Subcutaneous abdominal adipose tissue (tissue), 5 donors: ENCODE data around the gene TRAPPC14.
A peak's percentile ranks its signal among the peaks of the same experiment; 100 is the strongest.
"Not testable (repeated sequence)": the region's sequence is repeated elsewhere in the genome, so short reads cannot be mapped to it uniquely, and the experiment has no call there.

ENCODE experiments used
- H3K27ac ChIP-seq: one replicate; pipeline ENCODE4 v1.7.0; 2013; ENCODE audit warnings: low read depth, mild to moderate bottlenecking, inconsistent platforms, low read length, moderate library complexity
- H3K27me3 ChIP-seq, 5 donors: one replicate each; pipeline ENCODE4 v1.7.0; 2013; ENCODE audit warnings: low read length in 5 of 5, inconsistent platforms in 1 of 5; ENCODE audit not compliant: control insufficient read depth in 5 of 5, insufficient read depth in 4 of 5
- H3K36me3 ChIP-seq, 5 donors: one replicate each; pipeline ENCODE4 v1.7.0; 2013; ENCODE audit warnings: low read length in 5 of 5; ENCODE audit not compliant: control insufficient read depth in 5 of 5, insufficient read depth in 5 of 5
- H3K4me1 ChIP-seq, 5 donors: one replicate each; pipeline ENCODE4 v1.7.0; 2013; ENCODE audit warnings: low read length in 5 of 5, mild to moderate bottlenecking in 3 of 5, moderate library complexity in 1 of 5; ENCODE audit not compliant: control insufficient read depth in 5 of 5, insufficient read depth in 5 of 5
- H3K4me3 ChIP-seq, 5 donors: one replicate each; pipeline ENCODE4 v1.7.0; 2013; ENCODE audit warnings: low read length in 5 of 5, low read depth in 1 of 5
- H3K9ac ChIP-seq, 5 donors: one replicate each; pipeline ENCODE4 v1.7.0; 2013; ENCODE audit warnings: low read length in 5 of 5, mild to moderate bottlenecking in 4 of 5, moderate library complexity in 3 of 5
- H3K9me3 ChIP-seq, 5 donors: one replicate each; pipeline ENCODE4 v1.7.0; 2013; ENCODE audit warnings: low read length in 5 of 5; ENCODE audit not compliant: control insufficient read depth in 5 of 5
- donor health status: healthy.
- donor health status: healthy.
- donor health status: healthy.
- donor health status: healthy.
- donor health status: healthy.

Gene TRAPPC14

DNA sequence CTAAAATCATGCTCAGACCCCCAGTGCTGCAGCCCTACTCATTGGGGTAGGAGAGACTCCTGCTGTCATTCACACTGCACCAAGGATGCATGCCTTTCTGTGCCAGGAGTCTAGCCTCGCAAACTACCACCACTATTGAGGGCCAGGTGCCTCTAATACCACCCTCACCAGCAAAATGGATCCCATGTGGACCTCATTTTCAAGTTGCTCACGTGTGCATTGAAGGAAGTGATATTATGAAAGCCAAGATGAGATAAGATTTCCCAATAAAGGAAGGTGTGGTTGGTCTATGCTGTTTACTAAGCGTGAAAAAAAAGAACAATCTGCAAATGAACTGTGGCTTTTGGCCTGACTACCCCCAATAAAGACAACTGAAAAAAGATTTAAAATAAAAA, 17.0 kb downstream of the TRAPPC14 start:
- Histone ChIP-seq H3K27ac (no peak overlapping the region), H3K9me3 (no peaks in the 10 kb centered on the region), H3K4me1 (no peaks in the 10 kb centered on the region), H3K36me3 (no peaks in the 10 kb centered on the region), H3K9ac (no peak overlapping the region), H3K27me3 (peaks cover 0 to 5% (median 0%) of the 10 kb centered on the region in 5 donors), H3K4me3 (no peak overlapping the region)

DNA sequence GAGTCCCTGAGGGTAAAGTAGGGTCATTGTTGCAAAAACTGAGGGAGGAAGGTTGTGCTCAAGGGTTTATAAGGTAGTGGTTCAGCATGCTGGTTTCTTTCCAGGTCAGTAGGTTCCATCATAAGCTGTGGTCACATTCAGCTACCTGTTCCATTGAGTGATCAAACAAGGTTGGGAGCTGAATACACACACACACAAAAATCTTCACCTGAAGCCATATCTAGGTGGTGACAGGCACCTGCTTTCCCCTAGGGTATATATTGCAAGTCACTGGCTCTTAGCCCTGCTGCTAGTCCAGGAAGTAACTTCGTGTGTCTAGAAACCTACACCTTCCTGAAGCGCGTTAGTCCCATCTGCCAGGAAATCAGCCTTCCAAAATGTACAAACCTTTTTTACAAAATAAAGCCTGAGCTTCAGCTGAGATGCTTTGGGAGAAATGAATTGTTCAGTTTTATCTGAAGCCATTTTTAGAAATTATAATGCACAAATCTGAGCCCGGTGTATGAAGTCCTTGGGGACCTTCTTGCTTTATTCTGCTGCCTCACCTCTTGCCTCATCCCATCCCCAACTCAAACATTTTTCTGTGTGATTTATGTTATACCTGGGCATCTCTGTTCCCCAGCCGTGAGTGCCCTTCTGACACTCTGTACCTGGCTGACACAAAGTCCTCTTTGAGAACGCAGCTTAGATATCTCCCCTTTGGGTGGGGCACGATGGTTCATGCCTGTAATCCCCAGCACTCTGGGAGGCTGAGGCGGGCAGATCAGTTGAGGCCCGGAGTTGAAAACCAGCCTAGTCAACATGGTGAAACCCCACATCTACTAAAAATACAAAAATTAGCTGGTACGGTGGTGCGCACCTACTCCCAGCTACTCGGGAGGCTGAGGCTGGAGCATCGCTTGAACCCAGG, 20.4 kb downstream of the TRAPPC14 start:
- H3K9ac ChIP-seq, result no peak overlapping the region
- no peak overlapping the region for H3K4me3 ChIP-seq
- no peaks in the 10 kb centered on the region for H3K4me1 ChIP-seq
- H3K27me3 ChIP-seq, result peaks cover 0 to 5% (median 2%) of the 10 kb centered on the region in 5 donors
- H3K36me3 ChIP-seq, result no peaks in the 10 kb centered on the region
- H3K27ac ChIP-seq, result no peak overlapping the region
- H3K9me3 ChIP-seq, result no peaks in the 10 kb centered on the region

DNA sequence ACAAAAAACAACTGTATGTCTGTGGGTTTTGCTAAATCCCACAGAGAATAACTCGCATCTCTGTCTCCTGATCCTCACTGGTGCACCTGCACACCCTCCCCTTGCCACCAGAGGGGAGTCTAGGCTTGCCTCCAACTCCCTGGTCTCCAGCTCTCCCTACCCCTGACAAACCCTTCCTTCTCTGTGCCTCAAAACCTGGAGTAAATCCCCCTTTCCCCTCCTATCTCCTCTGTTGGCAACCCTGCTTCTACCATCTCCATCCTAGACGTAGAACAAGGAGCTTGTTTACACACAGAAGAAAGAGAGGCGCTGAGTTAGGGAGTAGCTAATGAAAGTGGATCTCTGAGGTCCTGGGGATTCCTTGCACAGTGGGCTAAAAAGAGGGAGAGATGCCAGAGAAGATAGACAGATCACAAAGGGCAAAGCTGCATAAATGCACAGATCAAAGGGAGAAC, 25.8 kb downstream of the TRAPPC14 start:
- Histone ChIP-seq H3K27ac (no peak overlapping the region), H3K27me3 (peaks cover 0 to 6% (median 0%) of the 10 kb centered on the region in 5 donors), H3K4me3 (no peak overlapping the region), H3K4me1 (peaks cover 2 to 15% (median 13%) of the 10 kb centered on the region in 5 donors), H3K9ac (no peak overlapping the region), H3K36me3 (no peaks in the 10 kb centered on the region), H3K9me3 (no peaks in the 10 kb centered on the region)

DNA sequence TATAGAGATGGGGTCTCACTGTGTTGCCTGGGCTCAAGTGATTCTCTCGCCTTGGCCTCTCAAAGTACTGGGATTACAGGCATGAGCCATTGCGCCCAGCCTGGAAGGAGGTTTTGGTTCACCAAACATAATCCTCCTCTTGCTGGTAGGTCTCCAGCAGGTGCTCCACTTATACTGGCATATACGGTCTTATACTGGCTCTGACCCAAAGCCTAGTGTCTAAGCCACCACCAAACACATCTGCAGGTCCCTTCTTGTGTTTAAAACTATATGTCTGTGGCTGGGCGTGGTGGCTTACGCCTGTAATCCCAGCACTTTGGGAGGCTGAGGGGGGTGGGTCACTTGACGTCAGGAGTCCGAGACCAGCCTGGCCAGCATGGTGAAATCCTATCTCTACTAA, 26.4 kb downstream of the TRAPPC14 start:
- Histone ChIP-seq H3K9ac (no peak overlapping the region), H3K27me3 (peaks cover 0 to 6% (median 0%) of the 10 kb centered on the region in 5 donors), H3K4me1 (peaks cover 2 to 19% (median 17%) of the 10 kb centered on the region in 5 donors), H3K9me3 (no peaks in the 10 kb centered on the region), H3K36me3 (no peaks in the 10 kb centered on the region), H3K4me3 (no peak overlapping the region), H3K27ac (no peak overlapping the region)

DNA sequence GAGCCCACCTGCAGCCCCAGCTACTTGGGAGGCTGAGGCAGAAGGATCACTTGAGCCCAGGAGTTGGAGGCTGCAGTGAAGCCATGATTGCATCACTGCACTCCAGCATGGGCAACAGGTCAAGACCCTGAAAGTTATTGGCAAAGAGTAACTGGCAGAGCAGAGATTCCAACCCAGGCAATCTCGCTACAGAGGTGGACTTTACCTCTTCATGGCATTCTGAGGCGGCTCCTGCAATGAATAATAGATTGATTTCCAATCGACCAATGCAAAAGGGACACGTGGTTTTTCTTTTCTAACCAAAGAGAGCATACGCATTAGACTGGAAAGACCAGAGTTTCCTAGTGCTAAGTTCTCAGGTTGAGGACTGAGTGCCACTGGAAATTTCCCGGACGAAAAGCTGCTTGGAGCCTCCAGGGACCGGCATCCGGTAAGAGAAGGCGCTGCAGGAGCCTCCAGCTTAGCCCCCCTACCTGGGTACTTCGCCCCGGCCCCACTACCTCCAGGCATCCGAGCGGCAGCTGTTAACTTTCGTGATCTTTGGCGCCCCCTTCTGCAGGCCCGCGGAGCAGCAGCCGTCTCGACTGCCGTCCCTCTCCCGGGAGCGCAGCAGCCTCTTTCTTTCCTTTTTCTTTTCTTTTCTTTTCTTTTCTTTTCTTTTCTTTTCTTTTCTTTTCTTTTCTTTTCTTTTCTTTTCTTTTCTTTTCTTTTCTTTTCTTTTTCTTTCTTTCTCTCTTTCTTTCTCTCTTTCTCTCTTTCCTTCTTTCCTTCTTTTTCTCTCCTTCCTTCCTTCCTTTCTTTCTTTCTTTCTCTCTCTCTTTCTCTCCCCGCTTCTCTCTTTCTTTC, 27.7 kb downstream of the TRAPPC14 start:
- no peaks in the 10 kb centered on the region for H3K9me3 ChIP-seq
- H3K9ac ChIP-seq, result no peak overlapping the region

DNA sequence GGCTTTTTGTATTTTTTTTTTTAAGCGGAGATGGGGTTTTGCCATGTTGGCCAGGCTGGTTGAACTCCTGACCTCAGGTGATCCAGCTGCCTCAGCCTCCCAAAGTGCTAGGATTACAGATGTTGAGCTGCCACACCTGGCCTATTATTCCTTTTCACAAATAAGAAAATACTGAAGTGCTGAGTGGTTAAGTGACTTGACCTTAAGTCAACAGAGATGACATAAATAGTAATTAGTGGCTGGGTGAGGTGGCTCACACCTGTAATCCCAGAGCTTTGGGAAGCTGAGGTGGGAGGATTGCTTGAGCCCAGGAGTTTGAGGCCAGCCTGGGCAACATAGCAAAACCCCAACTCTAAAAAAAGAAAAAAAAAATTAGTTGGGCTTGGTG, 28.3 kb downstream of the TRAPPC14 start:
- H3K36me3 ChIP-seq, H3K9me3 ChIP-seq, H3K9ac ChIP-seq, H3K4me3 ChIP-seq, H3K27ac ChIP-seq, H3K27me3 ChIP-seq: not testable (repeated sequence)
- peaks cover 2 to 32% (median 24%) of the 10 kb centered on the region in 5 donors for H3K4me1 ChIP-seq

More for the DNA sequence above, 27.7 kb downstream of the TRAPPC14 start:
- no peak overlapping the region for H3K4me3 ChIP-seq
- no peaks in the 10 kb centered on the region for H3K36me3 ChIP-seq
- H3K27ac ChIP-seq, result no peak overlapping the region
- H3K4me1 ChIP-seq, result peaks cover 2 to 27% (median 24%) of the 10 kb centered on the region in 5 donors
- peaks cover 0 to 6% (median 0%) of the 10 kb centered on the region in 5 donors for H3K27me3 ChIP-seq

DNA sequence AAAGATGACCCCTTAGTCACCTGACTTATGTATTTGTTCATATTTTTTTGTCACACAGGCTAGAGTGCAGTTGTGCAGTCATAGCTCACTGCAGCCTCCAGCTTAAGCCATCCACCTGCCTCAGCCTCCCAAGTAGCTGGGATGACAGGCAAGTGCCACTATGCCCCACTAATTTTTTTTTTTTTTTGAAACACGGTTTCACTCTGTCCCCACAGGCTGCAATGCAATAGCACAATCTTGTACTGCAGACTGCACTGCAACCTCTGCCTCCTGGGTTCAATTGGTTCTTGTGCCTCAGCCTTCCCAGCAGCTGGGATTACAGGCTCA, 29.9 kb downstream of the TRAPPC14 start:
- Histone ChIP-seq H3K36me3 (peaks cover 0 to 5% (median 0%) of the 10 kb centered on the region in 5 donors), H3K4me3 (no peak overlapping the region), H3K27ac (no peak overlapping the region), H3K27me3 (peaks cover 0 to 4% (median 0%) of the 10 kb centered on the region in 5 donors), H3K9me3 (no peaks in the 10 kb centered on the region), H3K4me1 (peaks cover 2 to 41% (median 29%) of the 10 kb centered on the region in 5 donors), H3K9ac (peak overlapping the region in 1 of 5 donors; percentile 92)

DNA sequence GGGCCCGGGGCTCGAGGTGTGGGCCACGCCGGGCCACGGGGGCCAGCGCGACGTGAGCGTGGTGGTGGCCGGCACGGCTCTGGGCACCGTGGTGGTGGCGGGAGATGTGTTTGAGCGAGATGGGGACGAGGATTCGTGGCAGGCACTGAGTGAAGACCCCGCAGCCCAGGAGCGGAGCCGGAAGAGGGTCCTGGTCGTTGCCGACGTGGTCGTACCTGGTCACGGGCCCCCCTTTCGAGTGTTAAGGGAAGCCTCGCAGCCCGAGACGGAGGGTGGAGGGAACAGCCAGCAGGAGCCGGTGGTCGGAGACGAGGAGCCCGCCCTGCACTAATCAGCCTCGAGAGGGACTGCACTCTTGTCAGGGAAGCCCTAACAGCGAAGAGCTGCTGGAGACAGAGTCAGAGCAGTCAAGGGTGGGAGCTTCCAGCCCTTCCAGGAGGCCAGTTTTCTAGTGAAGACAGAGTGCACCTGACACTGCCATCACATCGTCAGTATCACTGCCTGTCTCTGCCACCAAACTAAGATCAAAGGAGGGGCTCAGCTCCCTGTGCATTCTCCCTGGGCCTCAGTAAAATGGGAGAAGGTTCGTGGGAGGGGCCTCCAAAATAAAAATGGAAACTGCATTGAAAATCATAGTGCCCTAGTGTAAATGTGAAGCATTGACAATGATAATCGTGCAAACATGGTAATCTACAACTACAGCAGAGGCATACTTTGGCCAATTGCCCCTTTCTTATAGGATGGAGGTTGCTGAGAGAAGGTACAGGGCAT, 30.5 kb downstream of the TRAPPC14 start:
- Histone ChIP-seq H3K4me1 (peaks cover 2 to 41% (median 29%) of the 10 kb centered on the region in 5 donors), H3K27ac (peak overlapping the region; percentile 81)

DNA sequence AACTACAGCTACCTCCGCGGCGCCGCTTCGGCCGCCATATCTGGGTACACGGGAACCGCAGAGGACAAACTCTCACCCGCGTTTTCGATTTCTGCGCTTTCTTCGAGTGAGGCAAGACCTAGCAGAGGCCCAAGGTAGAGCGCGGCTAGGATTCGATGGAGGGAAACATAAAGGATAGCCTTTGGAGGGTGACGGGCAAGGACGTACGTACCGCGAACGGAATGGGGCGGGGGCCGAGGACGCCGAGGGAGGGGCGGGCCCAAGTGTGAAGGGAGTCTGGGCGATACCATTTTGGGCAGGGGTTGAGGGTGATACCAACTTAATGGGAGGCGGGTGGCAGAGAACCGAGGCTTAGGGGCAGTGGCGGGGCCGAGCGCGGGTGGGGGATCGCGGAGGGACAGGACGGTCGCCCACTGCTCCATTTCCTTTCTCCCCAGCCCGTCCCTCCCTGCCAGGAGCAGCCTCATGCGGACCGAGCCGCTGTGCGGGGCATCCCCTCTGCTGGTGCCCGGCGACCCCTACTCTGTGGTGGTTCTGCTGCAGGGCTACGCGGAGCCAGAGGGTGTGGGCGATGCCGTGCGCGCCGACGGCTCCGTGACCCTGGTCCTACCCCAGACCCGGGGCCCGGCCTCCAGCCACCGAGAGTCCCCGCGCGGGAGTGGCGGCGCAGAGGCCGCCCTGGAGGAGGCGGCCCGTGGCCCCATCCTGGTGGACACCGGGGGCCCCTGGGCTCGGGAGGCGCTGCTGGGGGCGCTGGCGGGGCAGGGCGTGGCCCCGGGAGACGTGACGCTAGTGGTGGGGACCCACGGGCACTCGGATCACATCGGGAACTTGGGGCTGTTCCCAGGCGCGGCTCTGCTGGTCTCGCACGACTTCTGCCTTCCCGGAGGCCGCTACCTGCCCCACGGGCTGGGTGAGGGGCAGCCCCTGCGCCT, 31.3 kb downstream of the TRAPPC14 start, which contains the start of gene MBLAC1:
TSS of gene MBLAC1 (plus strand) at position 37 of the 935 bp plus-strand sequence. CDS start at position 466, 429 bp downstream.
- peaks cover 0 to 5% (median 3%) of the 10 kb centered on the region in 5 donors for H3K36me3 ChIP-seq
- H3K27me3 ChIP-seq, result no peaks in the 10 kb centered on the region
- peak within 1 kb of the TSS; percentile 30 to 94 (median 91) for H3K9ac ChIP-seq

More for the DNA sequence above, 30.5 kb downstream of the TRAPPC14 start:
- peaks cover 0 to 4% (median 0%) of the 10 kb centered on the region in 5 donors for H3K27me3 ChIP-seq
- H3K9me3 ChIP-seq, result no peaks in the 10 kb centered on the region
- H3K9ac ChIP-seq, result peak overlapping the region in 4 of 5 donors; percentile 87 to 94 (median 92)
- peak overlapping the region; percentile 66 to 96 (median 89) for H3K4me3 ChIP-seq
- H3K36me3 ChIP-seq, result peaks cover 0 to 5% (median 0%) of the 10 kb centered on the region in 5 donors

More for the DNA sequence above, 31.3 kb downstream of the TRAPPC14 start, which contains the start of gene MBLAC1:
- H3K9me3 ChIP-seq, result no peaks in the 10 kb centered on the region
- H3K27ac ChIP-seq, result peak within 1 kb of the TSS; percentile 81
- H3K4me1 ChIP-seq, result peaks cover 2 to 41% (median 29%) of the 10 kb centered on the region in 5 donors
- H3K4me3 ChIP-seq, result peak within 1 kb of the TSS; percentile 81 to 96 (median 92)
